ENCODE measurements around the gene FOXK1. TPM values are rescaled to one million over a fixed set of nuclear protein-coding genes. Genes with fewer than 3 reads are reported as not detected.

The FOXK1 gene
- total RNA-seq, 2 donors from 2014 or later: 17.3 to 47.5 TPM

- no peak for DNase-seq (ENCODE audit: low spot score)
- WGBS: 82% methylated on average over 12 of the region's 12 CpGs
- Histone ChIP-seq H3K4me1 (replicated peaks) (peaks cover 2% of the 10 kb centered on the region), H3K36me3 (no peaks in the 10 kb centered on the region), H3K4me3 (no peak overlapping the region), H3K9me3 (no peaks in the 10 kb centered on the region), H3K27ac (no peak overlapping the region), H3K27me3 (replicated peaks; ENCODE audit: insufficient read depth) (no peaks in the 10 kb centered on the region)
- intact Hi-C loops (cut with DNase I): no loop called here
- no peak for TF ChIP-seq POLR2AphosphoS5 (IDR thresholded peaks at IDR 0.05)
- TF ChIP-seq POLR2A (IDR thresholded peaks at IDR 0.05): no peak
- no peak for TF ChIP-seq CTCF (IDR thresholded peaks at IDR 0.05)
Observed at GRCh38 chr7:4707980-4708411, 25.9 kb downstream of the FOXK1 start.

GRCh38 chr7:4709187-4709586 lies 27.1 kb downstream of the FOXK1 start:
- WGBS: 90% methylated on average over 17 of the region's 22 CpGs
- intact Hi-C loops (cut with DNase I): no loop called here
- H3K27me3 ChIP-seq (replicated peaks; ENCODE audit: insufficient read depth): no peaks in the 10 kb centered on the region

DNA sequence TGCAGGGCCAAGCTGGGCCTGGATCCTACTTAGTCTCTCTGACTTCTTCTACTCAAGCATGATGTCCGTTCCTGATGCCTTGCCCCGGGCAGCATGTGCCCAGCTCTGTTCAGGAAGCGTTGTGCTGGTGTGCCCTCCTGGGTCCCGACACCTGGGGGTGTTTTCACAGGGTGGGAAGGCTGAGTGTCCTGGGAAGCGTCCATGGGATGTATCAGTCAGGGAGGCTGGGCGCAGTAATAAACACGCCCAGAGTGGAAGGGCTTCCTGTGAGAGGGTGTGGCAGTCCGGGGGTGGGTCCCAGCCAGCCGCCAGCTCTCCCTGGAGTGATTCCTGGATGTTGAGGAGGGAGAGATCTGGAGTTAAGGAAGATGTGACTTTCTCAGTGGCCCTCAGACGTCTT lies 29.0 kb downstream of the FOXK1 start:
- H3K27ac ChIP-seq: no peak overlapping the region
- H3K4me1 ChIP-seq (replicated peaks): peaks cover 4% of the 10 kb centered on the region
- DNase-seq (ENCODE audit: low spot score): no peak
- no peaks in the 10 kb centered on the region for H3K36me3 ChIP-seq
- TF ChIP-seq POLR2A (IDR thresholded peaks at IDR 0.05): no peak
- TF ChIP-seq CTCF (IDR thresholded peaks at IDR 0.05): no peak
- TF ChIP-seq POLR2AphosphoS5 (IDR thresholded peaks at IDR 0.05): no peak
- 96% methylated on average over 10 of the region's 10 CpGs for WGBS
- intact Hi-C loops (cut with DNase I): no loop called here
- no peaks in the 10 kb centered on the region for H3K9me3 ChIP-seq
- no peak overlapping the region for H3K4me3 ChIP-seq
- no peaks in the 10 kb centered on the region for H3K27me3 ChIP-seq (replicated peaks; ENCODE audit: insufficient read depth)

More at GRCh38 chr7:4709187-4709586, 27.1 kb downstream of the FOXK1 start:
- H3K4me3 ChIP-seq: no peak overlapping the region
- TF ChIP-seq POLR2AphosphoS5 (IDR thresholded peaks at IDR 0.05): no peak
- TF ChIP-seq POLR2A (IDR thresholded peaks at IDR 0.05): no peak
- no peak for TF ChIP-seq CTCF (IDR thresholded peaks at IDR 0.05)
- no peak overlapping the region for H3K27ac ChIP-seq
- H3K4me1 ChIP-seq (replicated peaks): peaks cover 4% of the 10 kb centered on the region
- DNase-seq (ENCODE audit: low spot score): no peak
- H3K36me3 ChIP-seq: no peaks in the 10 kb centered on the region
- no peaks in the 10 kb centered on the region for H3K9me3 ChIP-seq

DNA sequence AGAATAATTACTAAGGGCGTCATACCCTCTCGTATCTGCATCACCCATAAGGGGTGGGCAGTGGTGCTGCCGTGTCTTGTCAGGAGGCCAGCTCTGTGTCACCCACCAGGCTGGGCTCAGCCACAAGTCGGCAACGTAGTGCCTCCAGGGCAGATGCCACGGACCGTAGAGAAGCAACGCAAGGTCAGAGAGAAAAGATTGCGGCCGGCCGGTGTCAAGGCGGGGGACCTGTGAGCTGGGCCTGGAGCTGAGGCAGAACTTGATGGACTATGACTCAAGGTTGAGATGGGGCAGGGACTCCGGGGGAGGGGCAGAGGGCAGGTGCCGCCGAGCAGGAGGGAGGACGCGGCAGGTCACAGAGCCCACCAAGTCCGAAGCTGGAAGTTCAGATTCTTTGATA lies 29.5 kb downstream of the FOXK1 start:
- peaks cover 4% of the 10 kb centered on the region for H3K4me1 ChIP-seq (replicated peaks)

More for the DNA sequence above, 29.5 kb downstream of the FOXK1 start:
- Histone ChIP-seq H3K27me3 (replicated peaks; ENCODE audit: insufficient read depth) (no peaks in the 10 kb centered on the region), H3K36me3 (no peaks in the 10 kb centered on the region), H3K9me3 (no peaks in the 10 kb centered on the region), H3K27ac (no peak overlapping the region), H3K4me3 (no peak overlapping the region)
- WGBS: 94% methylated on average over 18 of the region's 18 CpGs
- intact Hi-C loops (cut with DNase I): no loop called here
- TF ChIP-seq POLR2AphosphoS5 (IDR thresholded peaks at IDR 0.05): no peak
- no peak for TF ChIP-seq POLR2A (IDR thresholded peaks at IDR 0.05)
- TF ChIP-seq CTCF (IDR thresholded peaks at IDR 0.05): no peak
- DNase-seq (ENCODE audit: low spot score): no peak

All from prostate gland (tissue), 2 donors.